ENCODE measurements around the gene RABEP2.
A peak's percentile ranks its signal among the peaks of the same experiment; 100 is the strongest.
"Not testable (repeated sequence)": the region's sequence is repeated elsewhere in the genome, so short reads cannot be mapped to it uniquely, and the experiment has no call there.

Gene RABEP2, protein sequence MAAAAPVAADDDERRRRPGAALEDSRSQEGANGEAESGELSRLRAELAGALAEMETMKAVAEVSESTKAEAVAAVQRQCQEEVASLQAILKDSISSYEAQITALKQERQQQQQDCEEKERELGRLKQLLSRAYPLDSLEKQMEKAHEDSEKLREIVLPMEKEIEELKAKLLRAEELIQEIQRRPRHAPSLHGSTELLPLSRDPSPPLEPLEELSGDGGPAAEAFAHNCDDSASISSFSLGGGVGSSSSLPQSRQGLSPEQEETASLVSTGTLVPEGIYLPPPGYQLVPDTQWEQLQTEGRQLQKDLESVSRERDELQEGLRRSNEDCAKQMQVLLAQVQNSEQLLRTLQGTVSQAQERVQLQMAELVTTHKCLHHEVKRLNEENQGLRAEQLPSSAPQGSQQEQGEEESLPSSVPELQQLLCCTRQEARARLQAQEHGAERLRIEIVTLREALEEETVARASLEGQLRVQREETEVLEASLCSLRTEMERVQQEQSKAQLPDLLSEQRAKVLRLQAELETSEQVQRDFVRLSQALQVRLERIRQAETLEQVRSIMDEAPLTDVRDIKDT

DNA sequence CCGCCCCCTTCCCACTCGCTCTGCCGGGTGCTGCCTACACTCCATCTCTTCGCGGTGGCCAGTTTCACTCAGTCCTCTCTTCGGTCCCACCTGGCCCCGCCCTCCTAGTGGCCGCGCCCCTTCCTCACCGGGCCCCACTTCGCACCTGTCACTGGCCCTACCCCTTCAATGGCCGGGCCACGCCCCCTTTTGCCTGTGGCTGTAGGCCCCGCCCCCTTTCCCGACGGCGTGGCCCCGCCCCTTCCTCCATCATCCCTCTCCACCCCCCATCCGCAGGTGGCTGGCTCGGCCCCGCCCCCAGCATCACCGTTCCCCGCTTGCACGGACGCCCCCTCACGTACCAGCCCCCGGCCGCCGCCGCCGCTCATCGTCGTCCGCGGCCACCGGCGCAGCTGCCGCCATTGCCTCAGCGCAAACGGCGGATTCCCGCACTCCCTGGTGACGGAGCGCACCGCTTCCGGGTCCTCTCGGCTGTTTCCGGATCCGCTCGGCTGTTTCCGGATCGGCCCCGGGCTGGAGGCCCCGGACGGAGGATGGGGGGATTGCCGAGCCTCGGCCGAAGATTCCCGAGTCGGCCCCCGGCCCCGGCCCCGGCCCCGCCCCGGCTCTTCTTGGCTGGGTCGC lies at the start of gene RABEP2:
TSS of gene RABEP2 (minus strand) at position 477 of the 624 bp plus-strand sequence. CDS start at position 402, 75 bp downstream.
- peak; percentile 84 to 95 (median 91) for DNase-seq

DNA sequence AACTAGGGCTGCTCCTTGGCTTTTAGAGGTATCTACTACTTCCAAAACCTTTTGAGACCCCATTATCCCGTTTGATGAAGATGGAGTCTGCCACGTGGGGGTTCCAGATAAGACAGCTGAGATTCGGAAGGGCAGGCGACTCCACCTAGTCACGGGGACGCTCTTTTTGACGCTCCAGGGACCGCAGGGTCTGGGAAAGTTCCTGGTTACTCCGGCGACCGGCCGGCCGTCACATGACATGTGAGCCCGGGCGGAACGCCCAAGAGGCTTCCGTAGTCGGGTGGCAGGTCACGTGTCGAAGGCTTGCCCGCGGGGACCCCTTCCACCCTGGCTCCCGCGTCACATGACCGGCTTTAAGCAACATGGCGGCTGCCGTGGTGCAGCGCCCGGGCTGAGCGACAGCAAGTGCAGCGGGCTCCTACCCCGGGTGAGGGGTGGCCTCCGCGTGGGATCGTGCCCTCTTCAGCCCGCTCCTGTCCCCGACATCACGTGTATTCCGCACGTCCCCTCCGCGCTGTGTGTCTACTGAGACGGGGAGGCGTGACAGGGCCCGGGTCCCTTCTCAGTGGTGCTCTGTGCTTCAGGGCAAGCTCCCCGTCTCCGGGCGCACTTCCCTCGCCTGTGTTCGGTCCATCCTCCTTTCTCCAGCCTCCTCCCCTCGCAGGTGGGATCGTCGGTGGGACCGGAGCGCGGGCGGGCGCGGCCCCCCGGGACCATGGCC lies 49.6 kb upstream of the RABEP2 start, which contains the start of gene SPNS1:
TSS of gene SPNS1 (plus strand) at position 342 of the 721 bp plus-strand sequence. CDS start at position 716, 374 bp downstream.
- peak; percentile 92 to 98 (median 96) for DNase-seq

DNA sequence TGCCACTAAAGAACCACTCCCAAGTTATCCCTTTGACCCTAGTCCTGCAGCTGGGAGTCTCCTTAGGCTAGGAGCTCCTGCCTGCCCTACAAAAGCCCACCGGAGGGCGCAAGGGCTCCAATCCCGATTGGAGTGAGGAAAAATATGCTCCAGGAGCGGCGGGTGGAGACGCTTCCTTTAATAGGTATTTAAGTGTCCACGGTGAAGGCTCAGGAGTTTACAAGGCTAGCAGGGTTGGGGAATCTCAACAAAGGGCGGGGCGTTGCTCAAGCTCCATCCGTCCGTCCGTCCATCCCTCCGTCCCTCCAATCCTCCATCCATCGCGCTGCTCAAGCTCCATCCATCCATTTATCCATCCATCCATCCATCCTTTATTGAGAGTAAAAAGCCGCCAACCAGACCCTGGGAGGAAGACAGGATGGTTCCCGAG lies 49.0 kb upstream of the RABEP2 start:
- DNase-seq, result peak in 10 of 14 donors; percentile 37 to 74 (median 54)

DNA sequence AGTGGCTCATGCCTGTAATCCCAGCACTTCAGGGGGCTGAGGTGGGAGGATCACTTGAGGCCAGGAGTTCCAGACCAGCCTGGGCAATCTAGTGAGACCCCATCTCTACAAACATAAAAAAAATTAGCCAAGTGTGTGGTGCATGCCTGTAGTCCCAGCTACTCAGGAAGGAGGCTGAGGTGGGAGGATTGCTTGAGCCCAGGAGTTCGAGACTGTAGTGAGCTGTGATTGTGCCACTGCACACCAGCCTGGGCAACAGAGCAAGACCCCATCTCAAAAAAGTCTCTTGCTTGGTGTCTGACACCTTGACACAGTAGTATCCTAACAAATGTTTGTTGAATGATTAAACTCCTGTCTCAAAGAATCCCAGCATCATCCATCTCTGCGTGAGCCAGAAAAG lies 44.7 kb upstream of the RABEP2 start:
- DNase-seq, result not testable (repeated sequence)

DNA sequence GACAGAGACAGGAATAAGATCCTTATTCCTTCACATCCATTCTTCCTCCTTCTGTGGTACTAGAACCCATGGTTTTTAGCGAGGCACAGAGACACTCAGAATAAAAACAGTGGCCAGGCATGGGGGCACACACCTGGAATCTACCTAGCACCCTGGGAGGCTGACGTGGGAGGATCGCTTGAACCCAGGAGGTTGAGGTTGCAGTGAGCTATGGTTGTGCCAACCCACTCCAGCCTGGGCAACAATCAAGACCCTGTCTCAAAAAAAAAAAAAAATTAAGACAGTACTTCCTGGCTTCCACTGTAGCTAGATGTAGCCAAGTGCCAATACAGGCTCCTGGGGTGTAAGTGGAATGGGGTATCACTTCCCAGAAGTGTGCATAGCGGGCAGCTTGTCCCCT lies 42.1 kb upstream of the RABEP2 start:
- no peak for DNase-seq

DNA sequence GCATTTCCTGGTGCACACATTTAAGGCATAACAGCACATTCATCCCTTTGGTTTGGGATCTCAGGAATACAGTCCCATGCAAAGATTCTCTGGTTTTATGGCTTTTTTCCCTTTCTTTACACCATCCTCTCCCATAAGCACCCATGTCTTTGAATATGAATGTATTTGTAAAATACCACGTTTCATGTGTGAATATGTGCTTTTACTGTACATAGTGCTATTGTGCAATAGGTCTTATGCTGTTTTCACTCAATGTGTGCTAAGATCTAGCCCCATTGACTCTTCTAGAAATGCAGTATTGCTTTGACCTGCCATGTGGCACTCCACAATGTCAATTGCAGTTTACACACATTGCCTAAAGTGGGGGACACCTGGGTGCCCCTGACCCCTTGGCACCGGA lies 39.5 kb upstream of the RABEP2 start:
- no peak for DNase-seq

DNA sequence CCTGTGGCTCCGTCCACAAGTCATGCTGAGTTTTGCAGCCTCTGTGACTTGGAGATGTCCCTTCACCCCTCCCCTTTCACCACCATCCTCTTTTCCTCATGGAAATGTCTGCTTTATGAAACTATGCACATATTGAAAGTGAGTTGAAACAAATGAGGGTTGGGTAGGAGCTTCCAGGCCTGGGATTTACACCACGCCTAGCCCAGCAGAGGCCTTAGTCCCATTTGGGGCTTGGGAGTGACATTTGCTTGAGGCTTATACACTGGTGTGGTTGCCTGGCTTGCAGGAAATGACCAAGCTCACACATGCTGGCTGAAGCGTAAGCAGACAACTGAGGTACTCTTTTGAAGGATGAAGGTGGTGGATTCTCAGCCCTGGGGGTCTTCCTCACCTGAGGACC lies 39.0 kb upstream of the RABEP2 start:
- no peak for DNase-seq

DNA sequence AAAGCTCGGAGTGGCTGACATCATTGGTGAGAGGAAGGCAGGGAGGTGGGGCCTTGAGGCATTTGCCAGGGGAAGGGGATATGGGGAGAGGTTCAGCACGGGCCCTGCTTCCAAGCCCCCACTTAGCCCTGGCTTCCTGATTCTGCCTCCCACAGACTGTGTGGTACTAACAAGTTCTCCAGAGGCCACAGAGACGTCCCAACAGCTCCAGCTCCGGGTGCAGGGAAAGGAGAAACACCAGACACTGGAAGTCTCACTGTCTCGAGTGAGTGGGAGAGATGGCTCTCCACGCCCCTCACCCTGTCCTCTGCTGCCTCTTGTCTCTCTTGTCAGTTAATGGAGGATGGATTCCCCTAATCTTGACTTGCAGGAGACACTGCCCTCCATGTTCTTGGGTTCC lies 33.8 kb upstream of the RABEP2 start:
- DNase-seq, result no peak

DNA sequence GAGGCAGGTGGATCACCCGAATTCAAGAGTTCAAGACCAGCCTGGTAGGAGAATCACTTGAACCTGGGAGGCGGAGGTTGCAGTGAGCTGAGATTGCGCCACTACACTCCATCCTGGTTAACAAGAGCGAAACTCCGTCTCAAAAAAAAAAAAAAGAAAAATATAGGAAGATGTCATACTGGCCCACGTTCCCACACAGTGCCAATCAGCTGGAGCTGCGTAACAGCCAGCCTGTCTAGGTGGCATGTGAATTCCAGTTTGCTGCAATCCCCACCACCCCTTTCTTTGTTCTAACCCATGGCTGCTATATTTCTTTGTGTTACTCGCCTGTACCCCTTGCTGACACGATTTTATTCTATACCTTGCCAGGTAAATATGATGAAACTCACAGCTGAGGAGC lies 33.2 kb upstream of the RABEP2 start:
- DNase-seq, result no peak

DNA sequence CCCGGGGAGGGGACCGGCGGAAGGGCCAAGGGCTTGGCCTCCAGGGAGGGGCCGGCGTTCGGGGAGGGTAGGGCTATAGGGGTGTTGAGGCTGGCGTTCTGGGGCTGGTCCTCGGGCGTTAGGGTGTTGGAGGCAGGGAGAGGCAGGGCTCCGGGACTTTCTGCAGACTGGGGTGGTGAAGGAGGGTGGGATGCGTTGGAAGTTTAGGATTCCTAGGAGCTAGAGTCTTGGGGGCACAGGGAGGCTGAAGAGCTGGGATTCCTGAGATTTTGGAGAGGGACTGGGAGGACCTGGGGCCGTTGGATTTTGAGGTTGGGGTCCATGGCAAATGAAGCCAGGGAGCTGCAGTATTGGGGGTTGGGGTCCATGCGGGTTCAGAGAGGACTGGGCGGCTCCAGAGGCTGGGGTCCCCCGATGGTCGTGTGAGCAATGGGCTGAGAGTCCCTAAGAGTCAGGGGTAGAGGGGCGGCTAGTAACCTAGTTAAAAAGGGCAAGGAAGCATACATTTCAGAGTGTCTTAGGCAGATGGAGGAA lies 26.4 kb upstream of the RABEP2 start:
- peak in 2 of 14 donors; percentile 35 to 45 for DNase-seq

DNA sequence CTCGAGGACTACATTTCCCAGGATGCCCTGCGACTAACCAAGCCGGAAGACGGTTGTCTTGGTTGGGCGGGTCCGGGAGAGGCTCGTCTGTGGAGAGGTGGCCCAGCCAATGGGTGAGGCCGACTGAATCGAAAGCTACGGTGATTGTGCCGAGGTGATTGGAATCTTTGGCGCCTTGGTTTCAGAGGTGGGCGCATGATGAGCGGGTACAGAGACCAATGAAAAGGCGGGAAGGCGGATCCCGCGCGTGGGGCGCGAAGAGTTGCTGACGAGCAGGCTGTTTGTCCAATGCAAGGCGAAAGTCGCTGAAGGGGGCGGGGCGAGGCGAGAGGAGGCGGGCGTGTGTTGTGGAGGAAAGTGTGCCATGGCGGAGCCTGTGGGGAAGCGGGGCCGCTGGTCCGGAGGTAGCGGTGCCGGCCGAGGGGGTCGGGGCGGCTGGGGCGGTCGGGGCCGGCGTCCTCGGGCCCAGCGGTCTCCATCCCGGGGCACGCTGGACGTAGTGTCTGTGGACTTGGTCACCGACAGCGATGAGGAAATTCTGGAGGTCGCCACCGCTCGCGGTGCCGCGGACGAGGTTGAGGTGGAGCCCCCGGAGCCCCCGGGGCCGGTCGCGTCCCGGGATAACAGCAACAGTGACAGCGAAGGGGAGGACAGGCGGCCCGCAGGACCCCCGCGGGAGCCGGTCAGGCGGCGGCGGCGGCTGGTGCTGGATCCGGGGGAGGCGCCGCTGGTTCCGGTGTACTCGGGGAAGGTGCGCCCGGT lies 25.8 kb upstream of the RABEP2 start, which contains the start of gene NFATC2IP:
TSS of gene NFATC2IP (plus strand) at position 290 of the 762 bp plus-strand sequence. CDS start at position 365, 75 bp downstream.
- peak; percentile 95 to 100 (median 99) for DNase-seq

DNA sequence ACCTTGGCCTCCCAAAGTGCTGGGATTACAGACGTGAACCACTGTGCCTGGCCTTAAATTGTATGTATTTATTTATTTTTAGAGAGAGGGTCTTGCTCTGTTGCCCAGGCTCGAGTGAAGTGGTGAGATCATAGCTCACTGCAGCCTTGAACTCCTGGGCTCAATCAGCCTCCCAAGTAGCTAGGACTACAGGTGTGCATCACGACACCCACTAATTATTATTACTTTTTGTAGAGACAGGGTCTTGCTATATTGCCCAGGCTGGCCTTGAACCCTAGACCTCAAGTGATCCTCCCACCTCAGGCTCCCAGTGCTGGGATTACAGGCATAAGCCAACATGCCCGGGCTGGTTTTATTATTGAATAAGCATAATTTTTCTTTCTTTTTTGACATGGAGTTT lies 21.6 kb upstream of the RABEP2 start:
- no peak for DNase-seq

DNA sequence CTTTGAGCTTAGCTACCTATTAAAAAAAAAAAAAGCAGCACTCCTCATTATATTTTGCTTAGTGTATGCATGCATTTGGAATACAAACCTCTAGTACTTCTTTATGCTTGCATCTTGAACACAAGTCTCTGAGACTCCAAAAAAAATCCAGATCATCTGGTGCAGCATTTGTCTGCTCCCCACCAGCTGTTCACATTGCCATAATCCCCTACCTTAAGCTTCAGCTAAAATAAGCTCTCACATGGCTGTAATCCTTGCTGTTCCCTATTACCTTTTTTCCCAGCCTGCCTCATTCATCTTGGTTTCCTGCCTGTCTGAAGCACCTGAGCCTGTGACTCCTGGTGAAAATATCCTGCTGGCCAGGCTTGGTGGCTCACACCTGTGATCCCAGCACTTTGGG lies 18.2 kb upstream of the RABEP2 start:
- no peak for DNase-seq

DNA sequence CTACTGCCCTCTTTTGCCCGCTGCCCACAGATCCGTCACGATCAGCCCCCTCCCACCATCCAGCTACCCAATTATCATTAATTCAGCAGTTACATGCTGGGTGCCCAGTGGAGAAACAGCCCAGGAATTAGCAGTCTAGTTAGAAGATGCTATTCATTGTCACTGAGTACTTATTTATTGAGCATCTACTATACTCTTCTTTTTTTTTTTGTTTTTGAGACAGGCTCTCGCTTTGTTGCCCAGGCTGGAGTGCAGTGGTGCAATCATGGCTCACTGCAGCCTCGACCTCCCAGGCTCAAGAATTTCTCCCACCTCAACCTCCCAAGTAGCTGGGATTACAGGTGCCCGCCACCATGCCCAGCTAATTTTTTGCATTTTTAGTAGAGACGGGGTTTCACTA lies 14.8 kb upstream of the RABEP2 start:
- DNase-seq, result not testable (repeated sequence)

DNA sequence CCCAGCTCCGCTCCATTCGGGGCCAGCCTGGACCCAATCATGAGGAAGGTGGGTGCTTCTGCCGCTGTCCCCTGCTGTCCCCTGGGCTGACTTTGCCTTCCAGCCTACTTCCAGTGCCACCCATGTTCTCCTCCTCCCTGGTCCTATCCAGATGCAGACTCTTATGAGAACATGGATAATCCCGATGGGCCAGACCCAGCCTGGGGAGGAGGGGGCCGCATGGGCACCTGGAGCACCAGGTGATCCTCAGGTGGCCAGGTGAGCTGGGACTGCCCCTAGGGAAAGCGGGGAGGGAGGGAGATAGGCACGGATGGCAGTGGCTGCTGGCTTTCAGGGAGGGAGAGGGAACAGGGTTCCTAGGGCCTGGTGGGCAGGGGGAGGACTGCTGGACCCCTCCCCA lies 13.7 kb upstream of the RABEP2 start:
- DNase-seq, result no peak

DNA sequence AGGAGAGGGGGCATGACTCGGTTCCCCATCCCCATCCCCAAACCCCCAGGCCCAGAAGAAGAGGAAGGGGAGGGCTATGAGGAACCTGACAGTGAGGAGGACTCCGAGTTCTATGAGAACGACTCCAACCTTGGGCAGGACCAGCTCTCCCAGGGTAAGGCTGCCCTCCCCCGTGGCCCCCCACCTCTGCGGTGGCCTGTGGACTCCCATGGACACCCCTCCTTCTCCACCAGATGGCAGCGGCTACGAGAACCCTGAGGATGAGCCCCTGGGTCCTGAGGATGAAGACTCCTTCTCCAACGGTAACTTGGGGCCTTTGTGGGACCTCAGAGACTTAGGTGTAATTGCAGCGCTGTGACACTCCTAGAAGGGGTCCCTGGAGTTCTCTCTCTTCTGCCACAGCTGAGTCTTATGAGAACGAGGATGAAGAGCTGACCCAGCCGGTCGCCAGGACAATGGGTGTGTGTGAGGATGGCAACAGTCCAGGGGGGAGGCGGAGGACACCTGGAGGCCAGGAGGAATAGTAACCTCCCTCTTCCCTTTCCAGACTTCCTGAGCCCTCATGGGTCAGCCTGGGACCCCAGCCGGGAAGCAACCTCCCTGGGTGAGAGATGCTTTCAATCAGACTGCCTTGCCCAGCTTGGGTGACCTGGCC lies 12.3 kb upstream of the RABEP2 start:
- DNase-seq, result no peak

DNA sequence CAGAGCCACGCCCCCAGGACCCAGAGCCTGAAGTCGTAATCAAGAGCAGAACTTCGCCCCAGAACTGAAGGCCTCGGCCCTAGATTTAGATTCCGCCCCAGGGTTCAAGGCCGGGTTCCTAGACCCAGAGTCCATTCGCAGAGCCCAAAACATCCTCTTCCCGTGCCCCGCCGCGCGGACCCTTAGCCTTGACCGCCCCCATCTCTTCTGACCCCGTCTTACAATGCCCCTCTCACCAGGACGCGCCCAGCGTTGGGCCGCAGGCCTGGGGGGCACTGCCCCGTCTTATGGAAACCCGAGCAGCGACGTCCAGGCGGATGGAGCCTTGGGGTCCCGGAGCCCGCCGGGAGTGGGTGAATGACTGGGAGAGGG lies 11.7 kb upstream of the RABEP2 start:
- DNase-seq, result no peak

DNA sequence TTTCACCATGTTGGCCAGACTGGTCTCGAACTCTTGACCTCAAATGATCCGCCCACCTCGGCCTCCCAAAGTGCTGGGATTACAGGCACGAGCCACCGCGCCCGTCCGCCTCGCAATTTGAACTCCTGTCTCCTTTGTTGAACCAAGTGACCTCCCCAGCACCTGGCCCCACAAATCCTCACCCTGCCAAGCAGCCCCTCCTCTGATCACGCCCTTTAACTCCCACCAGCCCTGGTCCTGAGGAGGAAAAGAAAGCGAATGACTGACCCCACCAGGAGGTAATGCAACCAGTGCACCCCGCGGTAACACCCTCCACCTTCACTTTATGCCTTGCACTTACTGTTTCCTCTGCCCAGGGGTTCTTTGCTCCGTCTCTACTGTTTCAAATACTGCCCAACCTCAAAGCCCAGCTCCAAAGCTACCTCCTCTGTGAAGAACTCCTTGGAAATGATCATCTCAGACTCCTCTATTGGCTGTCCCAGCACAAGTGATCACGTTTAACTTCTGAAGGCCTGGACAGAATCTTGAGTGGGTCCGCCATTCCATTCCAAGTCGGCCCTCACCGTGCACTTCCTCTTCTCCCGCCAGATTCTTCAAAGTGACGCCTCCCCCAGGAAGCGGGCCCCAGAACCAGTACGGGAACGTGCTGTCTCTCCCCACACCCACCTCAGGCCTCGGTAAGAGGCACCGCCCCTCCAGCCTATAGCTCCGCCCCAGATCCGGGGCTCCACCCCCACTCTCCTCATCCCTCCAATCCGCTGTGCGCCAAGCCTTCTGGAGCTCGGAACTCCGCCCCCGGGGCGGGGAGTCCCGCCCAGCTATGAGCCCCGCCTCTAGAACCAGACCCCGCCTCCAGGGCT lies 11.1 kb upstream of the RABEP2 start:
- peak in 11 of 14 donors; percentile 4 to 67 (median 25) for DNase-seq

DNA sequence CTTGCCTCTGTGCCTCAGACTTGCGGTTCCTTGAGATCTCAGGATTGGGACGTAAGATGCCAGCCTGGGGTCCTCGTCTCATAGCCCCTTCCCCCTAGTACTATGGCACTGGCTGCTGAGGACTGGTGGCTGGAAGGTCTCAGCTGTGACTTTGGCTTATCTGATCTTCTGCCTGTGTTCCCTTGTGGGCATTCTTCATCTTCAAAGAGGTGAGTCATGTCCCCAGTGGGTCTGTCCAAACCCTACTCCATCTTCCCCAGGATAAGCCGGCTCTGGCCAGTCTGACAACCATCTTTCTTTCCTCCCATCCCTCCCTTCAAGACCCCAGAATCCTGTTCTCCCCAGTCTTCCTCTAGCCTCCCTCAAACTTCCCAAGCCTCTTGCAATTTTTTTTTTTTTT lies 10.3 kb upstream of the RABEP2 start:
- no peak for DNase-seq

DNA sequence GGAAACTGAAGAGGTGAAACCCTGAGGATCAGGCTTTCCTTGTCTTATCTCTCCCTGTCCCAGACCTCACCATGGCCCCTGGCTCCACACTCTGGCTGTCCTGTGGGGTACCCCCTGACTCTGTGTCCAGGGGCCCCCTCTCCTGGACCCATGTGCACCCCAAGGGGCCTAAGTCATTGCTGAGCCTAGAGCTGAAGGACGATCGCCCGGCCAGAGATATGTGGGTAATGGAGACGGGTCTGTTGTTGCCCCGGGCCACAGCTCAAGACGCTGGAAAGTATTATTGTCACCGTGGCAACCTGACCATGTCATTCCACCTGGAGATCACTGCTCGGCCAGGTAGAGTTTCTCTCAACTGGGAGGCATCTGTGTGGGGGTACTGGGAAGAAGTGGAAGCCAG lies 8.1 kb upstream of the RABEP2 start:
- DNase-seq, result no peak

All from C1 segment of cervical spinal cord (tissue), 14 donors.